Transverse colon (tissue), 4 donors: ENCODE data around the gene SLC25A29.

Experiments
- POLR2A ChIP-seq: fragments of 450-650 bp; IDR thresholded peaks from one replicate; pipeline ENCODE4 v1.6.1; 2016; ENCODE audit warnings: antibody characterized with exemption, mild to moderate bottlenecking, moderate library complexity
- POLR2AphosphoS5 ChIP-seq, 3 donors: sonication (generic); formaldehyde crosslinking; IDR thresholded peaks; one replicate each; pipeline ENCODE4 v1.6.1; 2016; ENCODE audit warnings: antibody characterized with exemption in 3 of 3
- TF ChIP-seq, protein P1 (sequence below), 5 experiments: fragments of 200-600 bp in 3 of 5; fragments of 450-650 bp in 2 of 5; sonication (generic) in 3 of 5; IDR thresholded peaks; 1 replicate in 2 of 5; 2 replicates in 3 of 5; pipeline ENCODE4 v1.5.1; 2016 to 2017; ENCODE audit warnings: antibody characterized with exemption in 5 of 5, inconsistent platforms in 3 of 5, mild to moderate bottlenecking in 2 of 5, moderate library complexity in 1 of 5

DNA sequence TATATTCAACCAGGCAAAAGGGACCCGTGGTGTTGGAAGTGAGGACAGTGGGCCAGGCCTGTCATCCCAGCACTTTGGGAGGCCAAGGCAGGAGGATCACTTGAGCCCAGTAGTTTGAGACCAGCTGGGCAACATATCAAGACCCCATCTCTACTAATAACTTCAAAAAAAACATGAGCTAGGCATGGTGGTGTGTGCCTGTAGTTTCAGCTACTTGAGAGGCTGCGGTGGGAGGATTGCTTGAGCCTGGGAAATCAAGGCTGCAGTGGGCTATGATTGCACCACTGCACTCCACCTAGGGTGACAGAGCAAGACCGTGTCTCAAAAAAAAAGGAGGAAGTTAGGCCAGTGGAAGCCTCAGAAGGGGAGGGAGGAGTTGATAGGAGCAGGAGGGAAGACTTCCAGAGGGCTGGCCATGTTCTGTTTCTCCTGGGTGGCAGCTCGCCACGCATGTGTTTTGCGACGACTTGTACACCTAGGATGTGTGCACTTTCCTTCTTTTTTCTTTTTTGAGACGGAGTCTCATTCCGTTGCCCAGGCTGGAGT, 10.1 kb downstream of the SLC25A29 start:
- TF ChIP-seq, protein P1, sequence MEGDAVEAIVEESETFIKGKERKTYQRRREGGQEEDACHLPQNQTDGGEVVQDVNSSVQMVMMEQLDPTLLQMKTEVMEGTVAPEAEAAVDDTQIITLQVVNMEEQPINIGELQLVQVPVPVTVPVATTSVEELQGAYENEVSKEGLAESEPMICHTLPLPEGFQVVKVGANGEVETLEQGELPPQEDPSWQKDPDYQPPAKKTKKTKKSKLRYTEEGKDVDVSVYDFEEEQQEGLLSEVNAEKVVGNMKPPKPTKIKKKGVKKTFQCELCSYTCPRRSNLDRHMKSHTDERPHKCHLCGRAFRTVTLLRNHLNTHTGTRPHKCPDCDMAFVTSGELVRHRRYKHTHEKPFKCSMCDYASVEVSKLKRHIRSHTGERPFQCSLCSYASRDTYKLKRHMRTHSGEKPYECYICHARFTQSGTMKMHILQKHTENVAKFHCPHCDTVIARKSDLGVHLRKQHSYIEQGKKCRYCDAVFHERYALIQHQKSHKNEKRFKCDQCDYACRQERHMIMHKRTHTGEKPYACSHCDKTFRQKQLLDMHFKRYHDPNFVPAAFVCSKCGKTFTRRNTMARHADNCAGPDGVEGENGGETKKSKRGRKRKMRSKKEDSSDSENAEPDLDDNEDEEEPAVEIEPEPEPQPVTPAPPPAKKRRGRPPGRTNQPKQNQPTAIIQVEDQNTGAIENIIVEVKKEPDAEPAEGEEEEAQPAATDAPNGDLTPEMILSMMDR (IDR thresholded peaks at IDR 0.05) = no peak
- TF ChIP-seq POLR2AphosphoS5 (IDR thresholded peaks at IDR 0.05) (no peak), POLR2A (no peak)
